Sigmoid colon (tissue), 7 donors: ENCODE measurements around the gene ADNP2. TPM values are rescaled to one million over a fixed set of nuclear protein-coding genes. Genes with fewer than 3 reads are reported as not detected.
A peak's percentile ranks its signal among the peaks of the same experiment; 100 is the strongest.

Source experiments
- DNase-seq: peaks from one replicate; pipeline ENCODE4 v3.0.0-alpha.2; 2019
- H3K27ac ChIP-seq, 4 donors: fragments of 200-600 bp; sonication (generic); one replicate each; pipeline ENCODE4 v1.5.1; 2016 to 2019; ENCODE audit warnings: mild to moderate bottlenecking in 1 of 4
- H3K27me3 ChIP-seq, 3 donors: fragments of 200-600 bp; sonication (generic); one replicate each; pipeline ENCODE4 v1.5.1; 2019; ENCODE audit warnings: mild to moderate bottlenecking in 1 of 3
- H3K36me3 ChIP-seq, 4 donors: fragments of 200-600 bp; sonication (generic); one replicate each; pipeline ENCODE4 v1.5.1; 2016 to 2019
- H3K4me1 ChIP-seq, 4 donors: fragments of 200-600 bp; sonication (generic); one replicate each; pipeline ENCODE4 v1.5.1; 2017 to 2019
- H3K4me3 ChIP-seq, 4 donors: fragments of 200-600 bp; sonication (generic); one replicate each; pipeline ENCODE4 v1.5.1; 2017 to 2019; ENCODE audit warnings: mild to moderate bottlenecking in 2 of 4, moderate library complexity in 1 of 4
- H3K9me3 ChIP-seq, 4 donors: fragments of 200-600 bp in 3 of 4; sonication (generic) in 3 of 4; one replicate each; pipeline versions ENCODE4 v1.5.1 to v1.6.1; 2013 to 2019
- EP300 ChIP-seq, 4 donors: sonication (generic); formaldehyde crosslinking; IDR thresholded peaks; one replicate each; pipeline ENCODE4 v1.6.1; 2017; ENCODE audit warnings: antibody characterized with exemption in 4 of 4
- POLR2A ChIP-seq, 2 donors: fragments of 450-650 bp; IDR thresholded peaks; one replicate each; pipeline ENCODE4 v1.6.1; 2016; ENCODE audit warnings: antibody characterized with exemption in 2 of 2, mild to moderate bottlenecking in 2 of 2, moderate library complexity in 2 of 2
- POLR2AphosphoS5 ChIP-seq, 4 donors: sonication (generic); formaldehyde crosslinking; IDR thresholded peaks; one replicate each; pipeline ENCODE4 v1.6.1; 2017; ENCODE audit warnings: antibody characterized with exemption in 4 of 4
- WGBS, 2 donors: extraction: QIAGEN DNeasy Blood & Tissue Kit; methylation state at CpG; one replicate each; pipeline ENCODE4 v1.1.7; 2013; 5-methylcytosine and 5-hydroxymethylcytosine counted together
- intact Hi-C: fragments of 100-400 bp; cut with DNase I; formaldehyde crosslinking; loops from one replicate; pipeline ENCODE4 v1.15.1; 2023
- polyA plus RNA-seq, 3 donors: library from polyadenylated mRNA; stranded (reverse); fragments of 200-250 nt; gene quantifications; one replicate each; pipeline ENCODE4 v1.2.3, GENCODE V29; 2013
- total RNA-seq, 4 donors: library from RNA; depleted of rRNA; stranded (reverse); fragments of >200 nt; gene quantifications; one replicate each; pipeline ENCODE4 v1.1.0, GENCODE V29; 2016
- TF ChIP-seq, protein P1 (sequence below), 4 experiments: fragments of 450-650 bp in 3 of 4; fragments of 200-600 bp in 1 of 4; IDR thresholded peaks; one replicate each; pipeline ENCODE4 v1.5.1; 2016 to 2019; ENCODE audit warnings: antibody characterized with exemption in 4 of 4, mild to moderate bottlenecking in 3 of 4, moderate library complexity in 2 of 4
- donor health status: healthy with polysubstance abuse.
- donor health status: Bipolar disorder and iron deficiency.
- donor health status: healthy.

The ADNP2 gene
- total and polyA plus RNA-seq, 7 donors: 3.6 to 18.0 (median 13.0) TPM

DNA sequence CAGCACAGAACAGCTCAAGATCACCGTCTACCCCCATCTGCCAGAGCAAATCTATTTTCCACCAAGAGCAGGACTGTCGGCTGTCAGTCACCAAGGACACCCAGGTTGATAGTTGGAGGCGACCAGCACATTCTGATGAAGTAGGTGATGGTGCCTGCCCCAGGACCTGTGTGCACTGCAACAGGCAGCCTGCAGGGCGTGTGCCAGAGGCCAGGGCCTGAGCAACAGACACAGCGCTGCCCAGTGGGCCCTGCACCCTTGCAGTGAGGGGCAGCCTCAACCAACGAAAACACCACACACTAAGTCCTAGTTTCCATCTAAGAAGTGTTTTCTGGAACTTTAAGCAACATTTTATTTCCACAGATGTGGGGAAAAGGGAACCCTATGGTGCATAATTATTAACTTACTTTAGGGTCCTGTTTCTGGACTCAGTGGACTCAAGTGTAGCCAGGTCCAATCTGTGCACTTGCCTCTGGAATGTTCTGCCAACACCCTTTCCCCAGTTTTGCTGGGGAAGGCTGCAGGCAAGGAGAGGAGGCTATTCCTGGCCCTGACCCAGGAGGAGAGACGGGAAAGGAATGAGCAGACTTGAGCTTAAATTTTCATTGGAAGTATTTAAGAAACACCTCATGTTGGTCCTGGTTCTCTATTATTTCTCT, 61.5 kb downstream of the ADNP2 start:
- intact Hi-C loops: loop anchor here (2.0 kb wide), 1 partner anchor 76 kb away; the partner anchor contains the start of gene PARD6G
- no peak for DNase-seq
- WGBS, 2 donors: 86 to 88% methylated on average over 7 of the region's 7 CpGs
- H3K9me3 ChIP-seq: no peaks in the 10 kb centered on the region
- TF ChIP-seq EP300 (IDR thresholded peaks at IDR 0.05): no peak
- no peak for TF ChIP-seq POLR2AphosphoS5 (IDR thresholded peaks at IDR 0.05)
- TF ChIP-seq, protein P1, sequence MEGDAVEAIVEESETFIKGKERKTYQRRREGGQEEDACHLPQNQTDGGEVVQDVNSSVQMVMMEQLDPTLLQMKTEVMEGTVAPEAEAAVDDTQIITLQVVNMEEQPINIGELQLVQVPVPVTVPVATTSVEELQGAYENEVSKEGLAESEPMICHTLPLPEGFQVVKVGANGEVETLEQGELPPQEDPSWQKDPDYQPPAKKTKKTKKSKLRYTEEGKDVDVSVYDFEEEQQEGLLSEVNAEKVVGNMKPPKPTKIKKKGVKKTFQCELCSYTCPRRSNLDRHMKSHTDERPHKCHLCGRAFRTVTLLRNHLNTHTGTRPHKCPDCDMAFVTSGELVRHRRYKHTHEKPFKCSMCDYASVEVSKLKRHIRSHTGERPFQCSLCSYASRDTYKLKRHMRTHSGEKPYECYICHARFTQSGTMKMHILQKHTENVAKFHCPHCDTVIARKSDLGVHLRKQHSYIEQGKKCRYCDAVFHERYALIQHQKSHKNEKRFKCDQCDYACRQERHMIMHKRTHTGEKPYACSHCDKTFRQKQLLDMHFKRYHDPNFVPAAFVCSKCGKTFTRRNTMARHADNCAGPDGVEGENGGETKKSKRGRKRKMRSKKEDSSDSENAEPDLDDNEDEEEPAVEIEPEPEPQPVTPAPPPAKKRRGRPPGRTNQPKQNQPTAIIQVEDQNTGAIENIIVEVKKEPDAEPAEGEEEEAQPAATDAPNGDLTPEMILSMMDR (IDR thresholded peaks at IDR 0.05): no peak
- TF ChIP-seq POLR2A (IDR thresholded peaks at IDR 0.05): no peak
- H3K27ac ChIP-seq: peak overlapping the region in 2 of 4 donors; percentile 36 to 61
- no peaks in the 10 kb centered on the region for H3K27me3 ChIP-seq
- H3K4me3 ChIP-seq: peak overlapping the region in 1 of 4 donors; percentile 44
- H3K36me3 ChIP-seq: no peaks in the 10 kb centered on the region
- peaks cover 0 to 17% (median 0%) of the 10 kb centered on the region in 4 donors for H3K4me1 ChIP-seq

DNA sequence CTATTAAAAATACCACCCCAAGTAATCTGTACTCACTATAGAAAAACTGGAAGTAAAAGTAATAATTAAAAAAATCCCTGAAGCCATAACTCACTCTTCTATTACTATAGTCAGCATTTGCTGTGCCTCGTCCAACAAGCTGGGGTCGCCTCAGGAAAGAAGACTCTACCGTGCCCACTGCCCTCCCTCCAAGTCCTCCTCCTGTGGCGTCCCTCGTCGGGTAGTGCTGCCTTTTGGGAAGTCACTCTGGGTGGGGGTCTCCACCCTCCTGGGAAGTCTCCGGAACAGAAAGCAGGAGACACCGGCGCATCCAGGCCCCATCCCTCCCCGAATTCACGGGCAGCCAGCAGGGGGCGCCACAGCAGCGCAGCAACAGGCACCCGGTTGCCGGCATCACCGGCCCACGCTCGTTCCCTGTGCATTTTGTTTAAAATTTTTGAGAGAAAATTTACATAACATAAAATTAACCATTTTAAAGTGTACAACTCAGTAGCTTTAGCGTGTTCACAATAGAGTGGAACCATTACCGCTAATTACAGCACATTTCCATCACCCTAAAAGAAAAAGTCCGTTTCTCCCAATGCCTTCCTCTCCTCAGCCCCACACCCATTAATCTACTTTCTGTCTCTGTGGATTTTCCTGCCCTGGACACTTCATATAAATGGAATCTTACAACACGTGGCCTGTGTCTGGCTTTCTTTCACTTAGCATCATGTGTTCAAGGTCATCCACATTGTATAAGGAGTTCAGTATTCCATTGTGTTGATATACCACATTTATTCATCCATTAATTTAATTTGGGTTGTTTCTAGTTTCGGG, 62.2 kb downstream of the ADNP2 start:
- 38 to 53% methylated on average over 23 of the region's 23 CpGs for WGBS, 2 donors
- peaks cover 0 to 17% (median 0%) of the 10 kb centered on the region in 4 donors for H3K4me1 ChIP-seq
- peak overlapping the region in 3 of 4 donors; percentile 20 to 44 (median 39) for H3K4me3 ChIP-seq
- H3K9me3 ChIP-seq: no peaks in the 10 kb centered on the region
- TF ChIP-seq EP300 (IDR thresholded peaks at IDR 0.05) (no peak), POLR2AphosphoS5 (IDR thresholded peaks at IDR 0.05) (peak in 2 of 4 donors; percentile 12 to 26), POLR2A (IDR thresholded peaks at IDR 0.05) (no peak)
- TF ChIP-seq, protein P1 (IDR thresholded peaks at IDR 0.05): peak; percentile 66 to 91 (median 78)
- H3K27me3 ChIP-seq: no peaks in the 10 kb centered on the region
- peak overlapping the region in 3 of 4 donors; percentile 36 to 61 (median 38) for H3K27ac ChIP-seq
- no peaks in the 10 kb centered on the region for H3K36me3 ChIP-seq
- DNase-seq: no peak
- intact Hi-C loops: loop anchor here (2.0 kb wide), 1 partner anchor 76 kb away; the partner anchor contains the start of gene PARD6G

DNA sequence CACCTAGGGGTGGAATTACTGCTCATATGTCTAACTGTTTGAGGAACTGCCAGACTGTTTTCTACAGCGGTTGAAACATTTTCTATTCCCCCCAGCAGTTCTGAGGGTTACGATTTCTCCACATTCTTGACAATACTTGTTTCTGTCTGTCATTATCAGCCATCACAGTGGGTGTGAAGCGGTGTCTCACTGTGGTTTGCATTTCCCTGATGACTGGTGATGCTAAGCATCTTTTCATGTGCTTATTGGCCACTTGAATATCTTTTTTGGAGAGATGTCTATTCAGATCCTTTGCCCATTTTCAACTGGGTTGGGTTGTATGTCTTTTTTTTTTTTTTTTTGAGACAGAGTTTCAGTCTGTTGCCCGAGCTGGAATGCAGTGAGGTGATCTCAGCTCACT, 63.0 kb downstream of the ADNP2 start:
- peaks cover 0 to 22% (median 0%) of the 10 kb centered on the region in 4 donors for H3K4me1 ChIP-seq
- no peak for TF ChIP-seq EP300 (IDR thresholded peaks at IDR 0.05)
- TF ChIP-seq, protein P1 (IDR thresholded peaks at IDR 0.05): no peak
- no peak for TF ChIP-seq POLR2AphosphoS5 (IDR thresholded peaks at IDR 0.05)
- TF ChIP-seq POLR2A (IDR thresholded peaks at IDR 0.05): no peak
- 85 to 90% methylated on average over 4 of the region's 4 CpGs for WGBS, 2 donors
- peak overlapping the region in 3 of 4 donors; percentile 36 to 61 (median 38) for H3K27ac ChIP-seq
- H3K27me3 ChIP-seq: no peaks in the 10 kb centered on the region
- no peaks in the 10 kb centered on the region for H3K36me3 ChIP-seq
- DNase-seq: no peak
- no peaks in the 10 kb centered on the region for H3K9me3 ChIP-seq
- intact Hi-C loops: no loop called here
- H3K4me3 ChIP-seq: no peak overlapping the region

DNA sequence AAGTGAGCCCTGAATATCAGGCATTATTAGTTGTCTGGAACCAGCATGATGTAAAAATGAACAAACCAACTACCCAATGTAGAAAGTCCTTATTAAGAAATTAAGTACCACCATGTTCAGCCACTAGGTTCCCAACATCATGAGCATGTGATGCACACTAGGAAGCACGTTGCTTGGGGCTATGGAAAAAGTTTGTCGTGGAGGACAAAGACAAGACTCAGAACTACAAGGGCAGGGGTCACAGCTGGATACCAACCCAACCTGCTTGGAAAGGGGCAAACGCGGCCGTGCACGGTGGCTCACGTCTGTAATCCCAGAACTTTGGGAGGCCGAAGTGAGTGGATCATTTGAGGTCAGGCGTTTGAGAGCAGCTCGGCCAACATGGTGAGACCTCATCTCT, 64.0 kb downstream of the ADNP2 start:
- H3K27me3 ChIP-seq: no peaks in the 10 kb centered on the region
- no peaks in the 10 kb centered on the region for H3K36me3 ChIP-seq
- no peak overlapping the region for H3K4me3 ChIP-seq
- intact Hi-C loops: no loop called here
- H3K9me3 ChIP-seq: no peaks in the 10 kb centered on the region
- 91 to 92% methylated on average over 10 of the region's 10 CpGs for WGBS, 2 donors
- H3K27ac ChIP-seq: no peak overlapping the region
- peaks cover 0 to 22% (median 0%) of the 10 kb centered on the region in 4 donors for H3K4me1 ChIP-seq
- DNase-seq: no peak
- TF ChIP-seq POLR2AphosphoS5 (IDR thresholded peaks at IDR 0.05) (no peak), EP300 (IDR thresholded peaks at IDR 0.05) (no peak)
